HepG2 (cell line): ENCODE measurements around the gene URM1. TPM values are rescaled to one million over a fixed set of nuclear protein-coding genes. Genes with fewer than 3 reads are reported as not detected.
A peak's percentile ranks its signal among the peaks of the same experiment; 100 is the strongest.

ENCODE experiments used
- ATAD3A ChIP-seq: sonication (generic); formaldehyde crosslinking; IDR thresholded peaks from 2 replicates; pipeline ENCODE4 v1.4.0; 2020; ENCODE audit warnings: missing genetic modification reagents
- CEBPB ChIP-seq: IDR thresholded peaks from 2 replicates; pipeline ENCODE4 v1.6.1; 2011; ENCODE audit warnings: low read depth, low read length, improper control_type of control experiment, borderline replicate concordance
- GATAD2A ChIP-seq: IDR thresholded peaks from 2 replicates; pipeline ENCODE4 v1.6.1; 2016
- POLR2G ChIP-seq: fragments of 200-400 bp; formaldehyde crosslinking; IDR thresholded peaks from 2 replicates; pipeline ENCODE4 v1.6.1; 2018; ENCODE audit warnings: mild to moderate bottlenecking, low read depth, low read length, moderate library complexity
- SMAD1 ChIP-seq: sonication (generic); formaldehyde crosslinking; IDR thresholded peaks from 2 replicates; pipeline ENCODE4 v1.4.0; 2020; ENCODE audit warnings: missing genetic modification reagents, low read depth, mild to moderate bottlenecking, borderline replicate concordance
- ZBTB7B ChIP-seq: sonication (generic); formaldehyde crosslinking; IDR thresholded peaks from 2 replicates; pipeline ENCODE4 v1.4.0; 2020; ENCODE audit warnings: missing genetic modification reagents
- ZNF230 ChIP-seq: sonication (generic); formaldehyde crosslinking; IDR thresholded peaks from 2 replicates; pipeline ENCODE4 v1.4.0; 2020; ENCODE audit warnings: mild to moderate bottlenecking, missing genetic modification reagents
- ZNF672 ChIP-seq: sonication (generic); formaldehyde crosslinking; IDR thresholded peaks from 2 replicates; pipeline ENCODE4 v1.8.1; 2022; ENCODE audit warnings: missing genetic modification reagents
- ZNF775 ChIP-seq: sonication (generic); formaldehyde crosslinking; IDR thresholded peaks from 2 replicates; pipeline ENCODE4 v1.4.0; 2020; ENCODE audit warnings: missing genetic modification reagents, mild to moderate bottlenecking, moderate library complexity, borderline replicate concordance
- ZNF792 ChIP-seq: IDR thresholded peaks from 2 replicates; pipeline ENCODE4 v1.6.1; 2016
- polyA plus RNA-seq, 8 experiments: library from polyadenylated mRNA; depleted of rRNA in 3 of 8; stranded (reverse) in 7 of 8; unstranded in 1 of 8; fragments of >200 nt; fragmentation: Illumina TruSeq in 4 of 8; extraction: Trizol in 4 of 8; gene quantifications; 2 replicates each; pipeline versions ENCODE4 v1.2.1 to v1.2.3, GENCODE V29; 2011 to 2016; ENCODE audit warnings: low read depth in 4 of 8, missing spikeins in 1 of 8, mixed read lengths in 1 of 8; ENCODE audit not compliant: insufficient read depth in 1 of 8
- total RNA-seq, 5 experiments: library from RNA; depleted of rRNA; stranded (reverse); fragments of >200 nt; fragmentation: Illumina TruSeq; extraction: Trizol; gene quantifications; 2 replicates each; pipeline ENCODE4 v1.2.3, GENCODE V29; 2016; ENCODE audit warnings: low read depth in 1 of 5
- TF ChIP-seq, protein P1 (sequence below): sonication (generic); formaldehyde crosslinking; IDR thresholded peaks from 2 replicates; pipeline ENCODE4 v1.5.1; 2020; ENCODE audit warnings: mild to moderate bottlenecking, missing genetic modification reagents, moderate library complexity
- TF ChIP-seq, protein P2 (sequence below): sonication (generic); formaldehyde crosslinking; IDR thresholded peaks from 2 replicates; pipeline ENCODE4 v1.4.0; 2020; ENCODE audit warnings: missing genetic modification reagents
- TF ChIP-seq, protein P3 (sequence below): sonication (generic); formaldehyde crosslinking; IDR thresholded peaks from 2 replicates; pipeline ENCODE4 v1.8.0; 2022; ENCODE audit warnings: mild to moderate bottlenecking, missing genetic modification reagents; ENCODE audit not compliant: insufficient replicate concordance
- TF ChIP-seq, protein P4 (sequence below): sonication (generic); formaldehyde crosslinking; IDR thresholded peaks from 2 replicates; pipeline ENCODE4 v1.4.0; 2020; ENCODE audit warnings: missing genetic modification reagents; ENCODE audit errors: not compliant biosample characterization

URM1 gene
- total and polyA plus RNA-seq, 2 of the 13 experiments (the other 11 are each of a cell fraction or from before 2014, with no cell fraction given), result 37.1 to 41.3 TPM

DNA sequence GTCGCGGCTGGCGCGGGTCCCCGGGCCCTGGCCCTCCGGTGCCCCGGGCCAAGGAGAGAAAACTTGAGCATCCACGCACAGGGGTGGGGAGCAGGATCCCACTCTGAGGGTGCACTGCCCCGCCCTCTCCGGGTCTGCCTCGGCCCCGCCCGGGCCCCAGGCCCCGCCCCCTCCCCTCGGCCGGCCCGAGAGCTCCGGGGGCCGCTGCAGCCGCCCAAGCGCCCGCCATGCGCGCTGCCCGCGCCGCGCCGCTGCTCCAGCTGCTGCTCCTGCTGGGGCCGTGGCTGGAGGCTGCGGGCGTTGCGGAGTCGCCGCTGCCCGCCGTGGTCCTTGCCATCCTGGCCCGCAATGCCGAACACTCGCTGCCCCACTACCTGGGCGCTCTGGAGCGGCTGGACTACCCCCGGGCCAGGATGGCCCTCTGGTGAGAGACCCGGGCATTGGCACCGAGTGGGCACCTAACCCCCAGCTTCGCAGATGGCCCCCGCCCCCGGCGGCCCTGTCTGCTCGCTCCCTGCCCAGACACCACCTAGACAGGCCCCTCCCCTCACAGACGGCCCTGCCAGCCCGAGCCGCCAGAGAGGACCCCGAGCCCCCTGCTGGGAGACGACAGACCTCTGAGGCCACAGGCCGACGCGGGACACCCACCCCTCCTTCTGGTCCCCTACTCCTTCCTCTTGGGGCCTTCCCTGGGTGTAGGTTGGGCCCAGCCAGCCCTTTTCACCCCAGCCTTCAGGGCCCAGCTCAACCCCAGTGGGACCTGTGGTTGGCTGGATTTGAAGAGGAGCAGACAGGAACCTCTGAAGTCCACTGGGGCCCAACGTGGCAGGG lies 49.7 kb downstream of the URM1 start, which contains the start of gene CERCAM (continued):
- TF ChIP-seq, protein P1, sequence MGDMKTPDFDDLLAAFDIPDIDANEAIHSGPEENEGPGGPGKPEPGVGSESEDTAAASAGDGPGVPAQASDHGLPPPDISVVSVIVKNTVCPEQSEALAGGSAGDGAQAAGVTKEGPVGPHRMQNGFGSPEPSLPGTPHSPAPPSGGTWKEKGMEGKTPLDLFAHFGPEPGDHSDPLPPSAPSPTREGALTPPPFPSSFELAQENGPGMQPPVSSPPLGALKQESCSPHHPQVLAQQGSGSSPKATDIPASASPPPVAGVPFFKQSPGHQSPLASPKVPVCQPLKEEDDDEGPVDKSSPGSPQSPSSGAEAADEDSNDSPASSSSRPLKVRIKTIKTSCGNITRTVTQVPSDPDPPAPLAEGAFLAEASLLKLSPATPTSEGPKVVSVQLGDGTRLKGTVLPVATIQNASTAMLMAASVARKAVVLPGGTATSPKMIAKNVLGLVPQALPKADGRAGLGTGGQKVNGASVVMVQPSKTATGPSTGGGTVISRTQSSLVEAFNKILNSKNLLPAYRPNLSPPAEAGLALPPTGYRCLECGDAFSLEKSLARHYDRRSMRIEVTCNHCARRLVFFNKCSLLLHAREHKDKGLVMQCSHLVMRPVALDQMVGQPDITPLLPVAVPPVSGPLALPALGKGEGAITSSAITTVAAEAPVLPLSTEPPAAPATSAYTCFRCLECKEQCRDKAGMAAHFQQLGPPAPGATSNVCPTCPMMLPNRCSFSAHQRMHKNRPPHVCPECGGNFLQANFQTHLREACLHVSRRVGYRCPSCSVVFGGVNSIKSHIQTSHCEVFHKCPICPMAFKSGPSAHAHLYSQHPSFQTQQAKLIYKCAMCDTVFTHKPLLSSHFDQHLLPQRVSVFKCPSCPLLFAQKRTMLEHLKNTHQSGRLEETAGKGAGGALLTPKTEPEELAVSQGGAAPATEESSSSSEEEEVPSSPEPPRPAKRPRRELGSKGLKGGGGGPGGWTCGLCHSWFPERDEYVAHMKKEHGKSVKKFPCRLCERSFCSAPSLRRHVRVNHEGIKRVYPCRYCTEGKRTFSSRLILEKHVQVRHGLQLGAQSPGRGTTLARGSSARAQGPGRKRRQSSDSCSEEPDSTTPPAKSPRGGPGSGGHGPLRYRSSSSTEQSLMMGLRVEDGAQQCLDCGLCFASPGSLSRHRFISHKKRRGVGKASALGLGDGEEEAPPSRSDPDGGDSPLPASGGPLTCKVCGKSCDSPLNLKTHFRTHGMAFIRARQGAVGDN (CRISPR knock-in tag), result peak; percentile 58
- TF ChIP-seq ZBTB7B (CRISPR knock-in tag), result peak; percentile 63
- no peak for TF ChIP-seq ZNF775 (CRISPR knock-in tag)
- 0 out of 2 replicates have a peak, but pooled peaks have one; percentile 18 for TF ChIP-seq GATAD2A (CRISPR knock-in tag)
- TF ChIP-seq, protein P2, sequence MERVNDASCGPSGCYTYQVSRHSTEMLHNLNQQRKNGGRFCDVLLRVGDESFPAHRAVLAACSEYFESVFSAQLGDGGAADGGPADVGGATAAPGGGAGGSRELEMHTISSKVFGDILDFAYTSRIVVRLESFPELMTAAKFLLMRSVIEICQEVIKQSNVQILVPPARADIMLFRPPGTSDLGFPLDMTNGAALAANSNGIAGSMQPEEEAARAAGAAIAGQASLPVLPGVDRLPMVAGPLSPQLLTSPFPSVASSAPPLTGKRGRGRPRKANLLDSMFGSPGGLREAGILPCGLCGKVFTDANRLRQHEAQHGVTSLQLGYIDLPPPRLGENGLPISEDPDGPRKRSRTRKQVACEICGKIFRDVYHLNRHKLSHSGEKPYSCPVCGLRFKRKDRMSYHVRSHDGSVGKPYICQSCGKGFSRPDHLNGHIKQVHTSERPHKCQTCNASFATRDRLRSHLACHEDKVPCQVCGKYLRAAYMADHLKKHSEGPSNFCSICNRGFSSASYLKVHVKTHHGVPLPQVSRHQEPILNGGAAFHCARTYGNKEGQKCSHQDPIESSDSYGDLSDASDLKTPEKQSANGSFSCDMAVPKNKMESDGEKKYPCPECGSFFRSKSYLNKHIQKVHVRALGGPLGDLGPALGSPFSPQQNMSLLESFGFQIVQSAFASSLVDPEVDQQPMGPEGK (CRISPR knock-in tag), result peak; percentile 37; the same call in 1 of the 2 replicates
- TF ChIP-seq, protein P3, sequence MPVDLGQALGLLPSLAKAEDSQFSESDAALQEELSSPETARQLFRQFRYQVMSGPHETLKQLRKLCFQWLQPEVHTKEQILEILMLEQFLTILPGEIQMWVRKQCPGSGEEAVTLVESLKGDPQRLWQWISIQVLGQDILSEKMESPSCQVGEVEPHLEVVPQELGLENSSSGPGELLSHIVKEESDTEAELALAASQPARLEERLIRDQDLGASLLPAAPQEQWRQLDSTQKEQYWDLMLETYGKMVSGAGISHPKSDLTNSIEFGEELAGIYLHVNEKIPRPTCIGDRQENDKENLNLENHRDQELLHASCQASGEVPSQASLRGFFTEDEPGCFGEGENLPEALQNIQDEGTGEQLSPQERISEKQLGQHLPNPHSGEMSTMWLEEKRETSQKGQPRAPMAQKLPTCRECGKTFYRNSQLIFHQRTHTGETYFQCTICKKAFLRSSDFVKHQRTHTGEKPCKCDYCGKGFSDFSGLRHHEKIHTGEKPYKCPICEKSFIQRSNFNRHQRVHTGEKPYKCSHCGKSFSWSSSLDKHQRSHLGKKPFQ (CRISPR knock-in tag), result no peak
- TF ChIP-seq CEBPB, result no peak
- no peak for TF ChIP-seq ATAD3A
- TF ChIP-seq ZNF672 (CRISPR knock-in tag), result no peak
- no peak for TF ChIP-seq ZNF792 (CRISPR knock-in tag)
- TF ChIP-seq SMAD1 (CRISPR knock-in tag), result 0 out of 2 replicates have a peak, but pooled peaks have one; percentile 8
- peak; percentile 44; the same call in 1 of the 2 replicates for TF ChIP-seq POLR2G
- TF ChIP-seq ZNF230 (CRISPR knock-in tag), result no peak
- TF ChIP-seq, protein P4, sequence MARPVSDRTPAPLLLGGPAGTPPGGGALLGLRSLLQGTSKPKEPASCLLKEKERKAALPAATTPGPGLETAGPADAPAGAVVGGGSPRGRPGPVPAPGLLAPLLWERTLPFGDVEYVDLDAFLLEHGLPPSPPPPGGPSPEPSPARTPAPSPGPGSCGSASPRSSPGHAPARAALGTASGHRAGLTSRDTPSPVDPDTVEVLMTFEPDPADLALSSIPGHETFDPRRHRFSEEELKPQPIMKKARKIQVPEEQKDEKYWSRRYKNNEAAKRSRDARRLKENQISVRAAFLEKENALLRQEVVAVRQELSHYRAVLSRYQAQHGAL (CRISPR knock-in tag), result peak; percentile 30
